Epidermal melanocyte (primary cell): Measurements from ENCODE around the gene SLC25A17.

Experiments
- DNase-seq: peaks from one replicate; pipeline ENCODE4 v3.0.0; 2011; ENCODE audit warnings: low spot score; ENCODE audit not compliant: insufficient read length

Gene SLC25A17

DNA sequence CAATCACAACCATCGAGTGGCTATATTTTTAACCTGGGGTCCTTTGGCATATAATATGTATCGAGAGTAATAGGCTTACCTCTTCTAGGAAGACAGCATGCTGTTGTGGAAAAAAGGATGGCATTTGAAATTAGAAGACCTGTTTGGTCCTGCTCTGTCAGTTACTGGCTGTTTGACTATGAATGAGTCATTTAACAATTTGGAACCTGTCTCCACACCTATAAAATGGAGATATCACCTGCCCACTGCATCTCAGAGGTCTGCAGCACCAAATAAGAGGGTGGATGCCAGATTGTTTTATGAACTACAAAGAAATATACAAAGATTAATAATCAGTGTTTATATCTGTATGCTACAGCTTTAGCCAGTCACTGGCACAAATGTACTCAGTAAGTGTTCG, 60.8 kb downstream of the SLC25A17 start:
- DNase-seq: no peak

DNA sequence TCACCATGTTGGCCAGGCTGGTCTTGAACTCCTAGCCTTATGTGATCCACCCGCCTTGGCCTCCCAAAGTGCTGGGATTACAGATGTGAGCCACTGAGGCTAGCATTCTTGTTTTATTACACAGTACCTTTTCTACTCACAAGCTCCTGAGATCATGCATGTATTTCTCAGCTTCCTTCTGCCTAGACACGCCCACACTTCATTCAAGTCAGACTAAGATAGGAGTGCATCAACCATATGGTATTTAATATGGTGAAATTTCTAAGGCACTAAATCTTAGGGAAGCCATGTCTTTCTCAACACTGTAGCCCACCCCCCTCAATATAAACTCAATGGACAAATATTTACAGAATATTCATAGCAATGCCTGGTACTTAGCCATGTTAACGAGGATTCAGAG, 62.1 kb downstream of the SLC25A17 start:
- no peak for DNase-seq

DNA sequence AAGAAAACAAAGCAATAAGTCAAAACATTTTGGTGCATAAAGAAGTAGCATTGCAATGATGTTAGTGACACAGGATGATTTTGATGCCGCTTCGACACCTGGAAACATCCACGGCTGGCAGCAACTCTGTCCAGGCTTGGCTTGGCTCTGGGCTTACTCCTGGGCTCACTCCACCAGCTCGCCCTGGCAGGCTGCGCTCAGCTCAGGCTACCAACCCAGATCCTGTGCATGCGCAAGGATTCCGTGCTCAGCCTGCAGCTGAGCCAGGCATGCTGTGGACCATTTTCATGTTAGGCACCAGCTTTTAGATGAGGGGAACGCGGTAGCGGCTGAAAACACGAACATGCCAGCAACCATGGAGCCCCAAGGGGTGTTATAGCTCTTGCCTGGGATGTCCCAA, 66.0 kb downstream of the SLC25A17 start:
- no peak for DNase-seq

- no peak for DNase-seq
These were observed 67.9 kb downstream of the SLC25A17 start for GRCh38 chr22:40751250-40751649.

GRCh38 chr22:40749829-40750228, 69.3 kb downstream of the SLC25A17 start:
- no peak for DNase-seq

GRCh38 chr22:40748388-40749355, 70.5 kb downstream of the SLC25A17 start:
- DNase-seq: no peak

DNA sequence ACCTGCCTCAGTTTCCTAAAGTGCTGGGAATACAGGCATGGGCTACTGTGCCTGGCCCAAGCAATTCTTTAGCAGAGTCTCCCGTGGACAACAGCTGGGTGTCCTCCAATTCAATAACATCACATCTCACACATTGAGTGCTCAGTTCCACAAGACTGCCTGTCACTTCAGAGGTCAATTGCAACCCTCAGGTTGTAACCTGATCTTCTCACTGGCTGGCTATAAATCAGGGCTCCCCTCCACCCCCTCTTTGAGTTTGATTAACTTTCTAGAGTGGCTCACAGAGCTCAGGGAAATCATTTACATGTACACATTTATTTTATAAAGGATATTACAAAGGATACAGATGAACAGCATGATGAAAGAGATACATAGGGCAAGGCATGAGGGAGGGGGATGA, 71.8 kb downstream of the SLC25A17 start:
- DNase-seq: no peak

- no peak for DNase-seq
These were observed 72.5 kb downstream of the SLC25A17 start for GRCh38 chr22:40746428-40747220.

DNA sequence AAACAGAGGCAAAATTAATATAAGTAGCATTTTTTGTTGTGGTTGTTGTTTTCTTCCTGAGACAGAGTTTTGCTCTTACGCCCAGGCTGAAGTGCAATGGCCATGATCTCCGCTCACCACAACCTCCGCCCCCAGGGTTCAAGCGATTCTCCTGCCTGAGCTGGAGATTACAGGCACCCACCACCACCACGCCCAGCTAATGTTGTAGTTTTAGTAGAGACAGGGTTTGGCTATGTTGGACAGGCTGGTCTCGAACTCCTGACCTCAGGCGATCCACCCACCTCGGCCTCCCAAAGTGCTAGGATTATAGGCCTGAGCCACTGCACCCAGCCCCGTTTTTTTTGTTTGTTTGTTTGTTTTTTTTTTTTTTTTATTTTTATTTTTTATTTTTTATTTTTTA, 75.4 kb downstream of the SLC25A17 start:
- no peak for DNase-seq

- no peak for DNase-seq
These were observed 78.0 kb downstream of the SLC25A17 start for GRCh38 chr22:40741116-40741515.

GRCh38 chr22:40739721-40740120, 79.4 kb downstream of the SLC25A17 start:
- no peak for DNase-seq

GRCh38 chr22:40733919-40734318, 85.2 kb downstream of the SLC25A17 start:
- no peak for DNase-seq

- no peak for DNase-seq
These were observed 86.2 kb downstream of the SLC25A17 start for GRCh38 chr22:40732999-40733292.

GRCh38 chr22:40729284-40729683, 89.9 kb downstream of the SLC25A17 start:
- DNase-seq: no peak

- no peak for DNase-seq
These were observed 90.4 kb downstream of the SLC25A17 start for GRCh38 chr22:40728731-40729189.

GRCh38 chr22:40727964-40728615, 91.1 kb downstream of the SLC25A17 start:
- no peak for DNase-seq

DNA sequence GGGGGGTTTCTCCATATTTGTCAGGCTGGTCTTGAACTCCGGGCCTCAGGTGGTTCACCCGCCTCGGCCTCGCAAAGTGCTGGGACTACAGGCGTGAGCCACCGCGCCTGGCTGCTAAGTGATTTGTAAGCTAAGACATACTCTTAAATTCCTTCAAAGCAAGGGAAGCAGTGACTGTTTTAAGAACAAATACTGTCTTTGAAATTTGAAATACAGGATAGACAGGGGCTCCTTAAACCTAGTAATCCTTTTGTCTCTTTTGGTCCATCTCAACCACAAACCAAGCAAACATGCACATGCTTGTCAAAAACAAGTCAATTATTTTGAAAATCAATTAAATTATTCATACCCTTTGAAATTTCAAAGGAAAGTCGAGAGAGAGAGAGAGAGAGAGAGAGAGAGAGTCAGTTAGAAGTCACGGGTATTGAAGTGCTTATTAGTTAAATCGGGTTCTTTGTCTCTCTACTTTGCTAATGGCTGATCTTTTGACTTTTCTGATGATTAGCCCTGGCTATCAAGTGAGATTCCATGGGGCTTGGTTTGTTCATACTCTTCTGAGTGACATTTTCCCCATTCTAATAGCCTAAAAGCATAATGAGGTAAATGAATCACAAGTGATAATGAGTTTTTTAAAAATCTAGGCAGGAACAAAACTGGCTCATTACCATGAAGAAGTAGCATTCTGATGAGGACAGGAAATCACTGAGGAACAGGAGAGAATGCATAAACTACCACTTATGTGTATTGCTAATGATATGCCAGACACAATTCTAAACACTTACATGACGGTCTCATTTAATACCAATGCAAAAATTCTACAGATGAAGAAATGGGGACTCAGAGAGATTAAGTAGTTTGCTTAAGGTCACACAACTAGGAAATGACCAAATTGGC, 91.8 kb downstream of the SLC25A17 start:
- DNase-seq: no peak

- DNase-seq: peak; percentile 28
These were observed 92.6 kb downstream of the SLC25A17 start for GRCh38 chr22:40726514-40726913.

- DNase-seq: no peak
These were observed 95.7 kb downstream of the SLC25A17 start for GRCh38 chr22:40723396-40723933.

- no peak for DNase-seq
These were observed 97.9 kb downstream of the SLC25A17 start for GRCh38 chr22:40721266-40721665.
